CD4-positive, alpha-beta T cell treated with Interleukin-17A for 1 hour (primary cell): ENCODE results near the gene ABI3BP.

Source experiments
- DNase-seq: peaks from one replicate; pipeline ENCODE4 v3.0.0-alpha.2; 2020

Gene ABI3BP

DNA sequence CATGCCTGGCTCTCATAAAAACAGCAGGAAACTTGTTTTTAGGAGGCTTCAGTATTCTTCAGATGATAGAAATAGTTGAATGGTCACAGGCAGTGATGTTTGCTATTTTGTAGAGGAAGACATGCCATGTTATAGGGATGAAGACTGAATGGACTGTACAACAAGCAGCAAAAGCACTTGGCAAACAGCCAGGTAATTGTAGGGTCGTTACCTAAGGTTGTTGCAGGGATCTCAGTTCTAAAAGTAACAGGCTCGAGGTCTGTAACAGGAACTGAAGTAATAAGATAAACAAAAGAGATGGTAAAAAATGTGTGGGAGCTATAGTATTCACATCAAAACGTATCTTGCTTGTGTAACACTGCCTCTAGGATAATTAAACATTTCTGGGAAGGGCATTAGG, 167.6 kb downstream of the ABI3BP start:
- no peak for DNase-seq

DNA sequence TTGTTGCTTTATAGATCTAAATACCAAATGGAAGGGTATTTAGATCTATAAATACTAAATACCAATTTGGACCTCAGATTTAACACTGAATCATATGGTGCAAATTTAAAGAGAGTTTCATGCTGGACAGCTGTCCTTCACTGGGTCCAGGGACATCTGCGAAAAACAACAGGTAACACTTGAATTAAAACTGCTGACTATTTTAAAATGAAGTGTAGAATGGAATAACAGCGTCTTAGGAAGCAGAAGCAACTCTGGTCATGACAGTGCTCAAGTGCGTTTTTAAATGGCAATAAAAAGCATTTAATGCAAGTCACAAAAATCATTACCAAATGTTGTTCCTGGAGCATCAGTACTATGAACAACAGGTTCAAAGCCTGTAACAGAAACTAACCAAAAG, 177.6 kb downstream of the ABI3BP start:
- no peak for DNase-seq

- DNase-seq, result no peak
Measured at GRCh38 chr3:100813828-100814227, 179.4 kb downstream of the ABI3BP start.

GRCh38 chr3:100811779-100812507, 181.3 kb downstream of the ABI3BP start:
- DNase-seq, result no peak

- no peak for DNase-seq
Measured at GRCh38 chr3:100810671-100811070, 182.6 kb downstream of the ABI3BP start.

DNA sequence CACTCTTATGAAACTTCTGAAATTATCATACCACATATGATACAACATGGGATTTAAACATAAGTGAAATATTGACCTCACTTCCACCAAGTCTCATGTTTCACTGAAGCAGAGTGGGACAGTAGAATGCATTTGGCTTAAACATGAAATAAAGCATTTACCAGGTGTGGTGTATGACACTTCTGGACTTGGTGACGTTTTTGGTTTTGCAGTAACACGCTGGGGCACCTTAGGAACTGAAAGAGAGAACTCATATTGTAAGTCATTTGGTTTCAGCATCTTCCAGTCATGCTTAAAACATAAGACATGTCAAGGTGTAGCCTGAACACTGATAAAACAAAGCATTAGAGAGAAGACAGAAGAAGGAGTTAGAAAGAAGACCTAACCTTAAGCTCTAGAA, 188.6 kb downstream of the ABI3BP start:
- no peak for DNase-seq

DNA sequence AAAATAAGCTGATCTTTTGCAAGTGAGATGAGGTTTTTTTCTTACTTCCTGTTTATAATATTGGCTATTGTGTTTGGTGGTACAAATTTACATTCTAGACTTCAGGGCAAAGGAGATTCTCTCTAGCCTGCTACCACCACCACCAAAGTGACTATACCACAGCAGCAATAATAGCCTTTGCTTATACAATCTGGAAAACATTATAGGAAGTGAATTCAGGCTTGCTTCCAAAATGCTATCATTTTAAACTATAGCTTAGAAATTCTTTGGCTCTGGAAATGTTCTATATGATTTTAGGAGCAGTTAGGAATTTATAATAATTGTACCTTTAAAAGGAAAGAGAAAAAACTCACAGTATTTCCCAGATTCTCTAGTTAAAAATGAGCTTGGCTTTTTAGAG, 189.5 kb downstream of the ABI3BP start:
- no peak for DNase-seq

DNA sequence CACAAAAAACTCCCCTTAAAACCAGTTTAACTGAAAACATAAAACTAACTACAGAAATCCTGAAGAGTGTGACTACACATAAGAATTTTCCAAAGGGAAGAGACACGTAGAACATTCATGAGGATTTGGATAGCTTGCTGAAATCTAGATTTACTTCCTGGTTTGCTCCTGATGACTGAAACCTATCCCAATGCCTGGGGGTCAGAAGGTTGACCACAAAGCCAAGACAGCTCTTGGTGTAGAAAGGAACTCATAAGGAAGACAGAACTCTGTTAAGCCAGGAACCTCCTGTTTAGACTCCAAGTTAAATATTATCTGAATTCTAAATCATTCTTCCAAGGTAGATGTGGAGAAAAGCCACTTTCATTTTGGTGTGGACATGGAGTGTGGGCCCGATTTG, 191.1 kb downstream of the ABI3BP start:
- DNase-seq, result no peak

- DNase-seq, result no peak
Measured at GRCh38 chr3:100798012-100798411, 195.2 kb downstream of the ABI3BP start.

- DNase-seq, result peak; percentile 3
Measured at GRCh38 chr3:100796556-100796955, 196.7 kb downstream of the ABI3BP start.

DNA sequence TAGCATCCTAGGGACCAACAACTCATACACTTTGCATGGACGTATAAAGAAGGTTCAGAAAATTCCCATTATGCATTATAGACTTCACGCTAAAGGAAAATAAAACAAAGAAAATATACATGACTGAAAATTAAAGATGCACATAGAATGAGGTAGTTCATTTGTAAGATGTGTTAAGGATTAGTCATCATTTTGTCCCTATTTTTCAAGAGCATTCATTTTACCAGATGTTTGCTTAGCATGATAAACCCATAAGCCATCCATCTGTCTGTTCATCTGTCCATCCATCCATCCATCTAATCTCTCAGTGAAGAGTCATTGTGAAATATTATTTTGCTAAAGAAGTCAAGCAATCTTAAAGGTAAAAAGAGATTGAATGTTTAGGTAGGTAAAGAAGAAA, 203.6 kb downstream of the ABI3BP start:
- DNase-seq, result no peak

GRCh38 chr3:100783619-100784018, 209.6 kb downstream of the ABI3BP start:
- no peak for DNase-seq

DNA sequence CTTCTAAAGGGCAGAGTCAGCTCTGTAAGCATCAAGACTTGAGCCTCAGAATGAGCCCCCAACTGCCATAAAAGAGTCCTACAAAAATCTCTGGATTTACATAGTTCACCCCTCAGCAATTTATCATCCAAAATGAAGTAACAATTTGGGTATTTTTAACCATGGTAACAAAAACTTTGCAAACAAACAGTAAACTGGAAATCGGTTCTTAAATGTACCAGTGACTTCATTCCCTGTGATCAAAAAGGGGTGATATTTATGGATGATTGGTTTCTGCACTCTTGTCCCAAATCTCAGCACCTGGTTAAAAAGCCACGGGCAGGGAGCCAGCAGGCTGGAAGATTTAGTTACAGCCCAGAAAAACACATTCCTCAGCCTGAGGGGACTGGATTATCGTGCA, 210.3 kb downstream of the ABI3BP start:
- no peak for DNase-seq

GRCh38 chr3:100782348-100782747, 210.9 kb downstream of the ABI3BP start:
- no peak for DNase-seq

DNA sequence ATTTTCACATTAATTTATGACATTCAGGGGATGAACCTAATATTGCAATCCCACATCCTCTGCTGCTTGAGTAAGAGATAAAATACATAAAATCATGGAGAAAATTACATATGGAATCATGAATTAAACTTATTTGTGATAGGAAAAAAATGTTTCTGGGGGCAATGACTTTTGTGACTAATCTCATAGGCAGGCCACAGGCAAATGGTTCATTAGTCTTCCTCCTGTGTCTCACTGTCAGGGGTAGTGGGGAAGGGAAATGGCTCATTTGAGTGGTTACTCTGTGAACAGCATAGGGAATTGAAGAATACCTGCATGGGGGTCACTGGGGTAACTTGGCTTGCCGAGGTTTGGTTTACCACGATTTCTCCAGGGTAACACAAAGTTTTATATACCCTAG, 211.9 kb downstream of the ABI3BP start:
- DNase-seq, result no peak

GRCh38 chr3:100780071-100780622, 213.1 kb downstream of the ABI3BP start:
- no peak for DNase-seq

GRCh38 chr3:100779480-100779879, 213.7 kb downstream of the ABI3BP start:
- DNase-seq, result no peak

GRCh38 chr3:100777271-100777670, 215.9 kb downstream of the ABI3BP start:
- DNase-seq, result no peak

- DNase-seq, result no peak
Measured at GRCh38 chr3:100776746-100777145, 216.5 kb downstream of the ABI3BP start.

- no peak for DNase-seq
Measured at GRCh38 chr3:100776097-100776729, 217.0 kb downstream of the ABI3BP start.

GRCh38 chr3:100775669-100776068, 217.6 kb downstream of the ABI3BP start:
- no peak for DNase-seq

DNA sequence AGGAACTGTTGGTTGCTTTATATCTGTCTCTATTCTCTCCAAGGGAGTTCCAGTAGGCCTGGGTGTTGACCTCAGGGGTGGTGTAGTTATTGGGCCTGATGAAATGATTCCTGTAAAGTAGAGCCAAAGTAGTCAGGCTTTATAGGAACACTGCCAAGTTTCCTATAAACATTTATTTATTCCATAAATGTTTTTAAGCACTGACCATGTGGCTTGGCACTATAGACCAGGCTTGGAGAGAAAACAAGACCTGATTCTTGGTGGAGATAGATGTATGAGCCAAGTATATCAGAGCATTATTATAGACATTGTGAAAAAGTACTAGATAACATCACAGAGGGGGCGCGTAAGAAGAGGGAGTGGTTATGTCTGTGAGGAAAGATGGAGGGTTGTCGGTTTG, 218.0 kb downstream of the ABI3BP start:
- no peak for DNase-seq

DNA sequence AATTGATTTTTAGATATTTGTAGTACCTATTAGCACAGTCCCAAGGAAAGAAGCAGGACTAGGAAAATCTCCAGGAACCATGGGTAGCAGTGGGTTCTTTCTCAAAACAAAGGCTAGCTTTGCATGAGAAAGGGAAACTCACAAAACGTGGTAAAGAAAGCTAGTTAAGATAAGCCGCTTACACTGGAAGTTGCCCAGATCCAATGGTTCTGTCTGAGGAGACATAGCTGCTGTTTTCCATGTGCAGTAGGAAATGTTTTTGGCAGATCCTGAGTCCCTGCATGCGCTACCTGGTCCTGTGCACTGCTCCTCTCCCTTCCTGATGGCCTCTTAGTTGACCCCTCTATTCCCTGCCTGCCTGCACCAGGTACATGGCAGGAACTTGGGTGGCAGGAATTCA, 223.5 kb downstream of the ABI3BP start:
- DNase-seq, result no peak

DNA sequence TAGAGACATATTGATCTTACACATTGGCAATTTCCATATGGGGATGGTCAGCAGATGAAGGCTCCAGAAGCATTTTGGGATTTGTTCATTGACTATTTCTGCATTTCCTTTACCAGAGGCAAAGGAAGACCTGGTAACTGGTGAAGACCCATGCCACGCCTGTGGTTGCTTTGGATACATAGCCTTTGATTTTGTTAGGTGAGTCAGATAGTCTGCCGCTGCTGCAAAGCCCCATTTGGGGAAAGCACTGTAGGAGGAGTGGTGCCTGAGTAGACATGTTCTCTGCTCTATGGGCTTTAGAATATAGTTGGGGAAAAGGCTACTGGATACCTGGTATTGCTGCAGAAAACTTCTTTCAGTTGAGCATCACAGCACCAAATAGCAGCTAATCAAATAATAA, 227.2 kb downstream of the ABI3BP start:
- DNase-seq, result no peak
